H1 (cell line): ENCODE data around the gene SYNDIG1. TPM values are rescaled to one million over a fixed set of nuclear protein-coding genes. Genes with fewer than 3 reads are reported as not detected.

Experiments
- CHD2 ChIP-seq: IDR thresholded peaks from 2 replicates; pipeline ENCODE4 v1.6.1; 2012; ENCODE audit warnings: low read length, improper control_type of control experiment
- HDAC2 ChIP-seq, 2 experiments: fragments of 300-600 bp in 1 of 2; sonication (generic) in 1 of 2; IDR thresholded peaks; 2 replicates each; pipeline ENCODE4 v1.6.1; 2011 to 2012; ENCODE audit warnings: low read depth in 2 of 2, low read length in 2 of 2, mild to moderate bottlenecking in 2 of 2, moderate library complexity in 2 of 2, borderline replicate concordance in 1 of 2, inconsistent platforms in 1 of 2
- KDM1A ChIP-seq: fragments of 200-600, 300-600 bp; sonication (generic); IDR thresholded peaks from 2 replicates; pipeline ENCODE4 v1.7.1; 2016; ENCODE audit warnings: mild to moderate bottlenecking, low read length, borderline replicate concordance
- NANOG ChIP-seq: IDR thresholded peaks from 2 replicates; pipeline ENCODE4 v1.6.1; 2011; ENCODE audit warnings: low read length, low read depth, mild to moderate bottlenecking, inconsistent platforms; ENCODE audit not compliant: insufficient read depth, poor library complexity, severe bottlenecking
- POLR2A ChIP-seq, 2 experiments: IDR thresholded peaks; 1 replicate in 1 of 2; 2 replicates in 1 of 2; pipeline ENCODE4 v1.6.1; 2011; ENCODE audit warnings: low read depth in 2 of 2, low read length in 2 of 2, mild to moderate bottlenecking in 2 of 2; ENCODE audit errors: control extremely low read depth in 1 of 2
- RBBP5 ChIP-seq: IDR thresholded peaks from 2 replicates; pipeline ENCODE4 v1.7.1; 2012; ENCODE audit warnings: low read depth, mild to moderate bottlenecking, inconsistent platforms, low read length, moderate library complexity, borderline replicate concordance
- RFX5 ChIP-seq: IDR thresholded peaks from 2 replicates; pipeline ENCODE4 v1.6.1; 2011; ENCODE audit warnings: low read depth, low read length, improper control_type of control experiment, borderline replicate concordance
- polyA plus RNA-seq, 7 experiments: library from polyadenylated mRNA; depleted of rRNA in 3 of 7; stranded (reverse) in 5 of 7; unstranded in 2 of 7; fragments of >200 nt in 5 of 7; fragments of 200-250 nt in 2 of 7; gene quantifications; 1 replicate in 5 of 7; 2 replicates in 1 of 7; 4 replicates in 1 of 7; pipeline versions ENCODE4 v1.2.1 to v1.2.3, GENCODE V29; 2011 to 2013; ENCODE audit warnings: missing spikeins in 2 of 7, mixed read lengths in 2 of 7
- total RNA-seq: library from RNA; stranded (reverse); fragmentation: NEBNext Ultra II Directional; extraction: Animal tissue kit (Norgen Biotek cat#: 25700); gene quantifications from 2 replicates; pipeline ENCODE4 v1.2.1, GENCODE V29; 2021

Gene SYNDIG1
- total and polyA plus RNA-seq, 2 of the 8 experiments (the other 6 are each of a cell fraction or from before 2014, with no cell fraction given), result 6.5 to 7.8 TPM

- TF ChIP-seq NANOG, result no peak
- no peak for TF ChIP-seq RBBP5
- no peak for TF ChIP-seq KDM1A
- TF ChIP-seq RFX5, result no peak
- no peak for TF ChIP-seq POLR2A (IDR thresholded peaks at IDR 0.05; ENCODE audit: control extremely low read depth in 1 of 2, low read depth in 2 of 2, low read length in 2 of 2)
- no peak for TF ChIP-seq HDAC2 (IDR thresholded peaks at IDR 0.05; ENCODE audit: borderline replicate concordance in 1 of 2, low read depth in 2 of 2, low read length in 2 of 2)
- no peak for TF ChIP-seq CHD2
Measured at GRCh38 chr20:24437196-24438082, 32.0 kb upstream of the SYNDIG1 start (continued).
